GM21528 (cell line): ENCODE measurements around the gene OR13G1.
A peak's percentile ranks its signal among the peaks of the same experiment; 100 is the strongest.
"Not testable (repeated sequence)": the region's sequence is repeated elsewhere in the genome, so short reads cannot be mapped to it uniquely, and the experiment has no call there.

Experiments
- ATAC-seq: cut with Tn5 transposase; IDR thresholded peaks from one replicate; pipeline ENCODE4 v1.9.1; 2021; ENCODE audit warnings: mild to moderate bottlenecking, moderate library complexity; ENCODE audit not compliant: unreplicated experiment, low FRiP score

Gene OR13G1

GRCh38 chr1:247679639-247680038, at the start of gene OR13G1:
Gene OR13G1, minus strand, starts transcription at chr1:247679739. Its CDS starts 6,698 bp downstream, at chr1:247673041.
- ATAC-seq, result no peak

- no peak for ATAC-seq
Measured at GRCh38 chr1:247721222-247721621, 41.7 kb upstream of the OR13G1 start.

GRCh38 chr1:247716546-247716945, 37.0 kb upstream of the OR13G1 start, which contains the start of gene OR6F1:
Gene OR6F1, minus strand, starts transcription at chr1:247716646. Its CDS starts 3,891 bp downstream, at chr1:247712755.
- no peak for ATAC-seq

- no peak for ATAC-seq
Measured at GRCh38 chr1:247713753-247714152, 34.2 kb upstream of the OR13G1 start.

GRCh38 chr1:247710681-247711080, 31.1 kb upstream of the OR13G1 start:
- not testable (repeated sequence) for ATAC-seq

GRCh38 chr1:247701338-247701737, 21.8 kb upstream of the OR13G1 start:
- no peak for ATAC-seq

GRCh38 chr1:247681288-247681897, 1.9 kb upstream of the OR13G1 start:
- peak; percentile 95 for ATAC-seq

GRCh38 chr1:247680171-247680570, 632 bp upstream of the OR13G1 start:
- no peak for ATAC-seq

- ATAC-seq, result no peak
Measured at GRCh38 chr1:247669225-247669624, 10.3 kb downstream of the OR13G1 start.

- ATAC-seq, result no peak
Measured at GRCh38 chr1:247656221-247656875, 23.2 kb downstream of the OR13G1 start.

- ATAC-seq, result no peak
Measured at GRCh38 chr1:247653040-247653439, 26.5 kb downstream of the OR13G1 start.

- ATAC-seq, result no peak
Measured at GRCh38 chr1:247647864-247648263, 31.7 kb downstream of the OR13G1 start.

GRCh38 chr1:247646867-247647266, 32.7 kb downstream of the OR13G1 start:
- no peak for ATAC-seq

GRCh38 chr1:247642742-247643141, 36.8 kb downstream of the OR13G1 start:
- ATAC-seq, result no peak

- no peak for ATAC-seq
Measured at GRCh38 chr1:247639381-247639981, 40.1 kb downstream of the OR13G1 start.

- no peak for ATAC-seq
Measured at GRCh38 chr1:247638781-247639180, 40.8 kb downstream of the OR13G1 start.

GRCh38 chr1:247638011-247638410, 41.5 kb downstream of the OR13G1 start:
- no peak for ATAC-seq

- no peak for ATAC-seq
Measured at GRCh38 chr1:247627951-247628350, 51.6 kb downstream of the OR13G1 start.
